ENCODE results near the gene PKD1L1. TPM values are rescaled to one million over a fixed set of nuclear protein-coding genes. Genes with fewer than 3 reads are reported as not detected.

PKD1L1 gene
- total RNA-seq, 4 donors from 2014 or later: 0.18 to 0.83 (median 0.44) TPM

DNA sequence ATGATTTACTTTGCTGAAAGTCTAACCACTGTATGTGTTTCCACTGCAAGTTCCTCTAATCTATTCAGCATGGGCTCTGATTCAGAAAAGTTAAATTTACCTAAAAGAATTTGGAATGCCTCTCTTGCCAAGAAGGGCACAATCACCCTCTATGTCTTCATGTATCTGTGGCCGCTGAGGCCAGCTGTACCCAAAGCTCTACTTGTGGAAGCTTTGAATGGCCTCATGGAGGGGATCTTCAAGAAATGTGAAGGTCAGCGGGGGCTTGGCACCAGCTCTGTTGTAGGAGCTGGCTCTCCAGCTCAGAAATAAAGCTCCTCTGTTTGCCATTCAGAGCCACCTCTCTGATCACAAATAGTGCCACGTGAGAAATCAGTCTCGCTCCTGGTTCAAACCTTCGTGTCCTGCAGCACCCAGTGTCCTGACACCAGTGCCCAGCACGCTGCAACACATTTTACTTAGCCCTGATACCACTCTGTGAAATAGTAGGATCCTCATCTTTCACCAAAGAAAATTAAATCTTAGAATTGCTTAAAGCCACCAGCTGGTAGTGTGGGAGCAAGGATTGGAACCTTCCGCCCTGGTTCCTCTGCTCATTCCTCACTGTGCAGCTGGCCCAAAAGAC is 61.1 kb downstream of the PKD1L1 start:
- DNase-seq: no peak
- Histone ChIP-seq H3K36me3 (no peaks in the 10 kb centered on the region), H3K4me1 (no peaks in the 10 kb centered on the region), H3K9me3 (no peaks in the 10 kb centered on the region), H3K27ac (no peak overlapping the region), H3K4me3 (no peak overlapping the region), H3K27me3 (no peaks in the 10 kb centered on the region)
- TF ChIP-seq, protein P1, sequence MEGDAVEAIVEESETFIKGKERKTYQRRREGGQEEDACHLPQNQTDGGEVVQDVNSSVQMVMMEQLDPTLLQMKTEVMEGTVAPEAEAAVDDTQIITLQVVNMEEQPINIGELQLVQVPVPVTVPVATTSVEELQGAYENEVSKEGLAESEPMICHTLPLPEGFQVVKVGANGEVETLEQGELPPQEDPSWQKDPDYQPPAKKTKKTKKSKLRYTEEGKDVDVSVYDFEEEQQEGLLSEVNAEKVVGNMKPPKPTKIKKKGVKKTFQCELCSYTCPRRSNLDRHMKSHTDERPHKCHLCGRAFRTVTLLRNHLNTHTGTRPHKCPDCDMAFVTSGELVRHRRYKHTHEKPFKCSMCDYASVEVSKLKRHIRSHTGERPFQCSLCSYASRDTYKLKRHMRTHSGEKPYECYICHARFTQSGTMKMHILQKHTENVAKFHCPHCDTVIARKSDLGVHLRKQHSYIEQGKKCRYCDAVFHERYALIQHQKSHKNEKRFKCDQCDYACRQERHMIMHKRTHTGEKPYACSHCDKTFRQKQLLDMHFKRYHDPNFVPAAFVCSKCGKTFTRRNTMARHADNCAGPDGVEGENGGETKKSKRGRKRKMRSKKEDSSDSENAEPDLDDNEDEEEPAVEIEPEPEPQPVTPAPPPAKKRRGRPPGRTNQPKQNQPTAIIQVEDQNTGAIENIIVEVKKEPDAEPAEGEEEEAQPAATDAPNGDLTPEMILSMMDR (IDR thresholded peaks at IDR 0.05): no peak
- no peak for TF ChIP-seq POLR2A (IDR thresholded peaks at IDR 0.05)

DNA sequence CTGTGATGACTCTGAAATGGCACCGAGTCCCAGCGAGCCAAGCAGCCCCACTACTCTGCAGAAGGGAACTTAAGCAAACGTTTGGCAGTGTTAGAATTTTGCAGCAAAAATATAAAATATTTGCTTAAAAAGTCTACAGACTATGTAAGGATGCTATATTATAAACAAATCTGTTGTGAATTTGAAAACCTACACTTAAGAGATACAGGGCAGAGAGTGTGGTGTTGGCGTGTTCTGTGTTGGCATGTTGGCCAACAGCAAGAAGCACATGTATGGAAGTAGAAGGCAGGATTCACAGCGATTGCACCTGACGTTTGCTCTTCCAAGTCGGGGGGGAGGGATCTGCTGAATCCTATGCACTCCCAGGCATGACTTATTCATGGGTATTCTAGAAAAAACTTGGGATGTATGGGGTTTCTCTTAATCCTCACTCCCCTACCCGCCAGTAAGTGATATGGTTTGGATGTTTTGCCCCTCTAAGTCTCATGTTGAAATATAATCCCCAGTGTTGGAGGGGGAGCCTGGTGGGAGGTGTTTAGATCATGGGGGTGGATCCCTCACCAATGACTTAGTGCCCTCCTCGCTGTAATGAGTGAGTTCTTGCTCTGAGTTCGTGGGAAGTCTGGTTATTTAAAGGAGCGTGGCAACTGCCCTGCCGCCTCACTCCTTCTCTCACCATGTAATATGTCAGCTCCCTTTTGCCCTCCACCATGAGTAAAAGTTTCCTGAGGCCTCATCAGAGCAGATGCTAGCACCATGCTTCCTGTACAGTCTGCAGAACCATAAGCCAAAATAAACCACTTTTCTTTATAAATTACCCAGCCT is 62.1 kb downstream of the PKD1L1 start:
- no peaks in the 10 kb centered on the region for H3K27me3 ChIP-seq
- H3K4me1 ChIP-seq: no peaks in the 10 kb centered on the region
- no peaks in the 10 kb centered on the region for H3K9me3 ChIP-seq

DNA sequence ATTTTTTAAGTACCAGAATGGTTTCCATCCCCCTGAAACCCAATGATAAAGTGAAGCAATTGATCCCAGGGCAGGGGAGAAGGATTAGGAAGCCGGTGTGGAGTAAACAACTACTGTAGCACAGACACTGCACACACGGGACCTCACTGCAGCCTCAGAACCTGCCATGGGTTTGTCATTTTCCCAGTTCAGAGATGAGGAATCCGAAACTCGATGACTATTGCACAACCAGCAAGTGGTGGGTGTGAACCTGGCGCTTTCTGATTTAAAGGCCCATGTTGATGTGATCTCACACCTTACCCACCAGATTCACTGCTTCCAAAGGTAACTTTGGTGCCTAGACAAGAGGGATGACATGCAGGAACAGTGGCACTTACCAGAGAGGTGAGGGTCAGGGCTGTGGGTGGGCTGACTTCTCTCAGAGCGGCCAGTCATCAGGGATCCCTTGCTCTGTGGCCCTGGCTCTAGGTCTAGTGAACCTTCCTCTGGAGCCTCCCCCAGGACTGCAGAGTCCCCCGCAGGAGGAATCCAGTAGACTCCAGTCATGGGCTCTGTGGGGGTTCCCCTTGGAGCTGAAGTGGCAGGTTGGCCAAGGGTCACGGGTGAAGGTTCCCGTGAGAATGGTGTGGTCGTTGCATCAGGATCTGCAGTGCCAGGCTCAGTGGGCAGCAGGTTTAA is 62.8 kb downstream of the PKD1L1 start:
- no peaks in the 10 kb centered on the region for H3K9me3 ChIP-seq
- no peaks in the 10 kb centered on the region for H3K27me3 ChIP-seq
- H3K4me1 ChIP-seq: no peaks in the 10 kb centered on the region
- TF ChIP-seq POLR2A (IDR thresholded peaks at IDR 0.05): no peak
- TF ChIP-seq, protein P1 (IDR thresholded peaks at IDR 0.05): no peak
- no peaks in the 10 kb centered on the region for H3K36me3 ChIP-seq
- H3K27ac ChIP-seq: no peak overlapping the region
- no peak for DNase-seq
- no peak overlapping the region for H3K4me3 ChIP-seq

More for the DNA sequence above, 62.1 kb downstream of the PKD1L1 start:
- TF ChIP-seq, protein P1 (IDR thresholded peaks at IDR 0.05): no peak
- no peak for TF ChIP-seq POLR2A (IDR thresholded peaks at IDR 0.05)
- H3K27ac ChIP-seq: no peak overlapping the region
- H3K36me3 ChIP-seq: no peaks in the 10 kb centered on the region
- H3K4me3 ChIP-seq: no peak overlapping the region
- no peak for DNase-seq

DNA sequence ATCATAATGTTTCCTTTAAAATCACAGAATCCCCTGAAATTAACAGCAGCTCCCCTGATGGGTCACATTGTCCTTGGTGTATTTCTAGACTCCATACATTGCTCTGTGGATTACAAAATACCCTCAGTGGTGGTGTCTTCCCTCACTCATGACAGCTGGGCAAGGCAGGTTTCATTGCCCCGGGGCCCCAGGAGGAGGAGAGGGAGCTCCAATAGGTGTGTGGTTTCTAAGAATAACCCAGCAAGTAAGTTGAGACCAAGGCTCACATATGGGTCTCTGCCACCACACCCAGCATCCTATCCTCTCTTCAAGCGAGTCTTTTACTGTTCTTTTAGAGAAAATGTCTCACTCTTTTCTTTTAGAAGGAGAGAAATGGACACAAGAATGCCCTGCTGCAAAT is 63.6 kb downstream of the PKD1L1 start:
- Histone ChIP-seq H3K27ac (no peak overlapping the region), H3K4me1 (no peaks in the 10 kb centered on the region), H3K27me3 (no peaks in the 10 kb centered on the region), H3K4me3 (no peak overlapping the region), H3K36me3 (no peaks in the 10 kb centered on the region), H3K9me3 (no peaks in the 10 kb centered on the region)
- no peak for TF ChIP-seq POLR2A (IDR thresholded peaks at IDR 0.05)
- TF ChIP-seq, protein P1 (IDR thresholded peaks at IDR 0.05): no peak
- no peak for DNase-seq

DNA sequence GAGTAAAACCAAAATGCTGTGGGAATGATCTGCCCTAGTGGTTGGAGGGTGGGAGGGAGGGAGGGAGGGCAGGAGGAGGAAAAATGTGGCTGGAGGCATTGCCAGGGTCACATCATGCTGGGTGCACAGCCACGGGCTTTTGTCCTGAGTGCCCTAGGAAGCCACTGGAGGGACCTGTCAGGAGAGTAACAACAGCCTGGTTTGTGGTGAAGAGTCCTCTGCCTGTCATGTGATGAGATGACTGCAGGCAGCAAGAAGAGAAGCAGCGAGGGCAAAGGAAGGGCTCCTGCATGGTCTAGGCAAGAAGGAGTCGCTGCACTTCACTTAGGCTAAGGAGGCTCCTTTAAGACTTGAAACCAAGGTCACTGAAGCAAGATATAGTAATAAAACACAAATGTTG is 65.6 kb downstream of the PKD1L1 start:
- Histone ChIP-seq H3K36me3 (no peaks in the 10 kb centered on the region), H3K9me3 (no peaks in the 10 kb centered on the region), H3K4me3 (no peak overlapping the region), H3K4me1 (no peaks in the 10 kb centered on the region), H3K27ac (no peak overlapping the region), H3K27me3 (no peaks in the 10 kb centered on the region)
- TF ChIP-seq, protein P1 (IDR thresholded peaks at IDR 0.05): no peak
- no peak for TF ChIP-seq POLR2A (IDR thresholded peaks at IDR 0.05)
- no peak for DNase-seq
